Erythroblast (primary cell): Measurements from ENCODE around the gene SNRNP25.

Experiments used
- GATA1 ChIP-seq: IDR thresholded peaks from 2 replicates; pipeline ENCODE4 v1.6.1; 2011; ENCODE audit warnings: low read depth, mild to moderate bottlenecking, control low read depth, low read length, moderate library complexity
- POLR2A ChIP-seq: IDR thresholded peaks from 2 replicates; pipeline ENCODE4 v1.6.1; 2011; ENCODE audit warnings: mild to moderate bottlenecking, low read length

GRCh38 chr16:45454-45853, 8.2 kb upstream of the SNRNP25 start:
- TF ChIP-seq POLR2A (no peak), GATA1 (no peak)
